Diencephalon (tissue), 1 donor: ENCODE data around the gene TTC4. TPM values are rescaled to one million over a fixed set of nuclear protein-coding genes. Genes with fewer than 3 reads are reported as not detected.

Experiments used
- total RNA-seq: library from RNA; depleted of rRNA; stranded (reverse); fragments of >200 nt; gene quantifications from one replicate; pipeline ENCODE4 v1.2.3, GENCODE V29; 2014

Gene TTC4
- 19.6 TPM for total RNA-seq

GRCh38 chr1:54715493-54716298 is at the start of gene TTC4:
Gene TTC4, plus strand, starts transcription at chr1:54715861. Its CDS starts 48 bp downstream, at chr1:54715909.

GRCh38 chr1:54764133-54764921 is 48.7 kb downstream of the TTC4 start, which contains the start of gene PARS2:
Gene PARS2, minus strand, starts transcription at chr1:54764523. Its CDS starts 5,362 bp downstream, at chr1:54759161.

Other genes starting within 250 kb of the TTC4 start
- gene ACOT11, start 167.6 kb upstream of the TTC4 start, total RNA-seq, result 6.7 TPM
- gene FAM151A, start 92.3 kb upstream of the TTC4 start, total RNA-seq, result not detected
- 2.5 TPM for gene MROH7, start 74.1 kb upstream of the TTC4 start, total RNA-seq
- gene PARS2, start 48.7 kb downstream of the TTC4 start, total RNA-seq, result 4.2 TPM
- 1.2 TPM for gene TTC22, start 85.5 kb downstream of the TTC4 start, total RNA-seq
- gene DHCR24, start 171.3 kb downstream of the TTC4 start, total RNA-seq, result 53.3 TPM